ENCODE measurements around the gene ATP2C2.
"Not testable (repeated sequence)": the region's sequence is repeated elsewhere in the genome, so short reads cannot be mapped to it uniquely, and the experiment has no call there.

Gene ATP2C2, protein sequence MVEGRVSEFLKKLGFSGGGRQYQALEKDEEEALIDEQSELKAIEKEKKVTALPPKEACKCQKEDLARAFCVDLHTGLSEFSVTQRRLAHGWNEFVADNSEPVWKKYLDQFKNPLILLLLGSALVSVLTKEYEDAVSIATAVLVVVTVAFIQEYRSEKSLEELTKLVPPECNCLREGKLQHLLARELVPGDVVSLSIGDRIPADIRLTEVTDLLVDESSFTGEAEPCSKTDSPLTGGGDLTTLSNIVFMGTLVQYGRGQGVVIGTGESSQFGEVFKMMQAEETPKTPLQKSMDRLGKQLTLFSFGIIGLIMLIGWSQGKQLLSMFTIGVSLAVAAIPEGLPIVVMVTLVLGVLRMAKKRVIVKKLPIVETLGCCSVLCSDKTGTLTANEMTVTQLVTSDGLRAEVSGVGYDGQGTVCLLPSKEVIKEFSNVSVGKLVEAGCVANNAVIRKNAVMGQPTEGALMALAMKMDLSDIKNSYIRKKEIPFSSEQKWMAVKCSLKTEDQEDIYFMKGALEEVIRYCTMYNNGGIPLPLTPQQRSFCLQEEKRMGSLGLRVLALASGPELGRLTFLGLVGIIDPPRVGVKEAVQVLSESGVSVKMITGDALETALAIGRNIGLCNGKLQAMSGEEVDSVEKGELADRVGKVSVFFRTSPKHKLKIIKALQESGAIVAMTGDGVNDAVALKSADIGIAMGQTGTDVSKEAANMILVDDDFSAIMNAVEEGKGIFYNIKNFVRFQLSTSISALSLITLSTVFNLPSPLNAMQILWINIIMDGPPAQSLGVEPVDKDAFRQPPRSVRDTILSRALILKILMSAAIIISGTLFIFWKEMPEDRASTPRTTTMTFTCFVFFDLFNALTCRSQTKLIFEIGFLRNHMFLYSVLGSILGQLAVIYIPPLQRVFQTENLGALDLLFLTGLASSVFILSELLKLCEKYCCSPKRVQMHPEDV

DNA sequence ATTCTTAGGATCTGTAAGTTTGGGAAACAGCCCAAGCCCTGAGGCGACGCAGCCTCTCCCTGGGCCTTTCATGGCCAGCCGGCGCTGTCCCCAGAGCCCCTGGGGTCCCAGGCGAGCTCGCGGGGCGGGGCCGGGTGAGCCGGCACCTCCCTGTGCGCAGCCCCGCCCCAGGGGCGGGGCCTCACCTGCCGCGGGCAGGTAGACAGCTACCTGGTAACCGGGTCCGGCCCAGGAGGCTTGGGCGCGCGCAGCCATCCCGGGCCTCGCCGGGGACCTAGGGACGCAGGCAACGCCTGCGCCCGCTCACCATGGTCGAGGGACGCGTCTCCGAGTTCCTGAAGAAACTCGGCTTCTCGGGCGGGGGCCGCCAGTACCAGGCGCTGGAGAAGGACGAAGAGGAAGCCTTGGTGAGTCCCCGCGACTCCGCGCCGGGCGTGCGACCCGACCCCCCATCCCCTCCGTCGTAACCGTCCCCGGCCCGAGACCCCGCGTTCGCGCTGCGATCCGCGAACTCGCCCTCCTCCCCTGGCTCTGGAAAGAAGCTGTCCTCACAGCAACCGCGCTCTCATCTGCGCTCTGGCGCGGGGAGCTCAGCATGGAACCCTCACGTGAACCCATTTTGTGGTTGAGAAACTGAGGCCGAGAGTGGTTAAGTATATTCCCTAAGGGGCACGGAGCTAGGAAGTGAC, at the start of gene ATP2C2:
Gene ATP2C2 (plus strand): TSS at position 231 of the 689 bp plus-strand sequence. CDS start 78 bp downstream, at position 309.
- DNase-seq: no peak

DNA sequence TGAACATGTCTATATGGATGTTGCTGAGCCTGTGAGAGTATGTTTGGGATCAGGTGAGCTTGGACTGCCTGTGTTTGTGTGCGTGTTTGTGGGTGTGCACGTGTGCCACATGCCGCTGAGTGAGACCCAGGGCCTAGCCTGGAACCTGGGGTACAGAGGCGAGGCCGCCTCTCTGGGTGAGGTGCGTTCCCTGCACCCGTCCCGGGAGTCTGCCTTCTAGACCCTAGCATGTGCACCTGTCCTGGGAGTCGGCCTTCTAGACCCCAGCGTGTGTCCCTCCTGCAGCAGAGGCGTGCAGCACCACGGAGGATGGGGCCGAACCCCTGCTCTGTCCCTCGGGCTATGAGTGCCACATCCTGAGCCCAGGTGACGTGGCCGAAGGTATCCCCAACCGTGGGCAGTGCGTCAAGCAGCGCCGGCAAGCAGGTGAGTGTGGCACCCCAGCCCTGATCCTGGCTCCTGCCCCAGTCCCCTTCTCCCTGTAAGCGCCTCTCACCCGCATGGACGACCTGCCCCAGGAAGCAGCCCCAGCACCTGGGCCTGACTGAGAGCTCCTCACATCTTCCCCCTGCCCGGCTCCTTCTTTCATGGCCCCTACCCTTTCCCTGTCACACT, 49.1 kb upstream of the ATP2C2 start:
- no peak for DNase-seq

DNA sequence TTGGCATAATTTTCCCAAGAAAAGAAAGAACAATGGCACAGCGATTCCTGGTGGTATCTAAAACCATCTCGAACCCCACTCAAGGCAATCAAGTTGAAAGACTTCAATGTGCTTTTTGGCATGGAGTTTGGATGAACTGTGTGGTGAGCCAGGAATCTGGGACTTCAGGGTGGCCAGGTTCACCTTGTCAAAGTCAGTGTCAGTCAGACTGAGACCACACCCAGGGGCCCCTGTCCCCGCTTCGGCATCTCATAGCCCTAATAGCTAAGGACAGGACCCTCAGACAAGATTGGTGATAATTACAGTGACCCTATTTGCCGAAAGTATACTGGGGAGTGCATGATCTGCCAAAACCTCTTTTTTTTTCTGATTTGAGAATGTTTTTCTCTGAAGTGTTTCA, 47.8 kb upstream of the ATP2C2 start:
- DNase-seq: no peak

DNA sequence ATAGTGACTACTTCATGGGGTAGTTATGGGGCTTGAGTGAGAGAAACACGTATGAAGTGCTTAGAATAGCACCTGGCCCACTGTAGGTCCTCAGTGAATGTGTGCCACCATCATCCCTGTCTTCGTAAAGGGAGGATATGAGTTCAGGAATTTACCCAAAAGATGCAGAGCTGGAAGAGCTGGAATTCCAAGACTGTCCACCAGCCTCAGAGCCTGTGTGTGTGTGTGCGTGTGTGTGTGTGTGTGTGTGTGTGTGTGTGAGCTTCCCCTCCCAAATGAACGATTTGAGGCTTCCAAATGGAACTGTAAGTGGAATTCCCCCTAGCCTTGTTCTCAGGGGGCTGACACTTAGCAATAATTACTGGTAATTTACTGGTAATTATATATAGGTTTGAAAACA, 46.4 kb upstream of the ATP2C2 start:
- DNase-seq: no peak

DNA sequence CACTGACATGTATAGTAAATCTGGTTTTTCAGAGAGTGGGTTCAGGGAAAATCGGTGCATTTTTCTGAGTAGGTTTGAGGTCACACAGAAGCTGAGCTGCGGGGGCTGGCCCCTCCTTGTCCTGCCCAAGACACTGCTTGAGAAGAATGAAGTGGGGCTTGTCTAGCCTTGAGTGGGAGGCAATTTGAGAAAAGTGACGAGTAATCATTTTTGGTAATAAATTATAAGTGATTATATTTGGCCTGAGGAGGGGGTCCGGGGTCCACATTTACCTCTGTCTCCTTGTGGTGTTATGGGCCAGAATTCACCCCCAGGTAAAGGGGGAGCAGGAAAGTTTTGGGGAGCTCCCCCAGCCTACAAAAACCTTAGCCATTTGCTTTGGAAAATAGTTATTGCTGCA, 45.6 kb upstream of the ATP2C2 start:
- no peak for DNase-seq

DNA sequence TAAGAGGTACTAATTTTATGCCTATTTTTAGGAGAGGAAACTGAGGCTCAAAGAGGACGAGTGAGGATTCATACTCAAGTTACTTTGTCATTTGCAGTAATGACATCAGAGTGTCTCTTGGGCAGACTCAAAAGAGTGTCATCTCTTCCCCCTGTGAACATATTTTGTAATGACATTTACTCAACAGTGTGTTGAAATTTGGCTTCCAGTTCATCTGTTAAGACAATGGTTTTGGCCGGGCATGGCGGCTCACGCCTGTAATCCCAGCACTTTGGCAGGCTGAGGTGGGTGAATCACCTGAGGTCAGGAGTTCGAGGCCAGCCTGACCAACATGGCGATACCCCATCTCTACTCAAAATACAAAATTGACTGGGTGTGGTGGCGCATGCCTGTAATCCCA, 44.7 kb upstream of the ATP2C2 start:
- no peak for DNase-seq

DNA sequence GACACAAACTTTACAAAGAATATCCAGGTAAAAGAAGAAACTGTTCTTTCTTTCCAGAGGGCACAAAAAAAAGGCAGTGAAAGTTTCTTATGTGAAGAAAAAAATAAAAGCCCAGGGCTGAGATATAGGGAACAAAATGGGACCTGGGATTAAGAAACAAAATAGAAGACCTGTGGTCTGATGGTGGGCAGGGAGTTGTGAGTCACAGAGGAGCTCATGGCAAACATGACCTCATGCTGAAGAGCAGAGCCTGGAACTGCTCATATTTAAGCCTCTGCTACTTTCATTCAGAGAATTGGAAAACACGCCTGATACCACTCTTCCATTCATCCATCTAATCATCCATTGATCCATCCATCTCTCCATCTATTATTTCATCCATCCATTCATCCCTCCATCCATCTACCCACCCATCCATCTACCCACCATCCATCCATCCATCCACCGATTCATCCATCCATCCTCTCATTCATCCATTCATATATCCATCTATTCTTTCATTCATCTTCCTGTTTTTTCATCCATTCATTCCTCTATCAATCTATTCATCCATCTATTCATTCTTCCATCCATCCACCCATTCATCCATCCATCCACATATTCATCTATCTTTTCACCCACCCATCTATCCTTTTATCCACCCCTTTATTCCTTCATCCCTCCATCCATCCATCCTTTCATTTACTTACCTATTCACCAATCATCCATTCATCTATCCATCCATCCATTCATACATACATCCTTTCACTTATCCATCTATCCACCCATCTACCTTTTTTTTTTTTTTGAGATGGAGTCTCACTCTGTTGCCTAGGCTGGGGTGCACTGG, 43.7 kb upstream of the ATP2C2 start:
- no peak for DNase-seq

DNA sequence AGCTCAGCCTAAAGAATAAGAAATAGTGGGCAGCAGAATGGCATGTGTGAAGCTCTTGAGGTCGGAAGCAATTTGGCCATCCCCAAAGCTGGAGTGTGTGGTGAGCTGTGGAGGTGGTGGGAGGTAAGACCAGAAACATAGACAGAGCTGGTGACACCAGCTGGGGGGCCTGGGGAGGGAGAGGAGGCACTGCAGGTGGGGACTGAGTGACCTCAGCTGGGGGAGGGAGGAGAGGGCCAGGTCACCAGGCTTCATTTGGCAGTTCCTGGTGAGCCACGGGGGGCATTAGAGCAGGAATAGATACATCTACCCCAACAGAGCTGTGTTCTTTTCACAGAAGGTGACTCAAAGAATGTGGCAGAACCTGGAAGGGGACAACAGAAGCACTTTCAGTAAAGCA, 41.8 kb upstream of the ATP2C2 start:
- no peak for DNase-seq

DNA sequence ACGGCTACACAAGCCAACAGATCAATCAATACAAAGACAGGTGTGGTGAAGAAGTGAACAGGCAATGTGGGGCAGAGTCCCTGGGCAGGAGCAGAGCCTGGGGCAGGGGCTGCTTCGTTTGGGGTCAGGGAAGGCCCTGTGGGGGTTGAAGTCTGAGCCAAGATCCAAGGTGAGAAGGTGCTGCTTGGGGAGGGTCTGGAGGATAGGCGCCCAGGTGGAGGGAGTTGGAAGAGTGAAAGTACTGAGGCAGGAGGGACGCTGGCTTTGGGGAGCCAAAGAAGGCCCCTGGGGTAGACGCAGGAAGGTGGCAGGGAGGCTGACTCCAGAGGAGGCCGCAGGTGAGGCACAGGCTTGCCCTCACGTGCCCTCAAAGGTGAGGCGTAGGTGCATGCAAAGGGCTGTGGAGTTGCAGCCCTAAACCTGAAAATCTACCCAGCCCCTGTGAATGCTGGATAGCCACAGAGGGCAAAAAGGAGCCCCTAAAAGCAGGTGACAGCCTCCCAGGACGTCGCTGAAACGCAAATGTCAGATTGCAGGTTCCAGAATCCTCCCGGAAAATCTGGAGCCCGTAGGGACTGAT, 40.3 kb upstream of the ATP2C2 start:
- no peak for DNase-seq

DNA sequence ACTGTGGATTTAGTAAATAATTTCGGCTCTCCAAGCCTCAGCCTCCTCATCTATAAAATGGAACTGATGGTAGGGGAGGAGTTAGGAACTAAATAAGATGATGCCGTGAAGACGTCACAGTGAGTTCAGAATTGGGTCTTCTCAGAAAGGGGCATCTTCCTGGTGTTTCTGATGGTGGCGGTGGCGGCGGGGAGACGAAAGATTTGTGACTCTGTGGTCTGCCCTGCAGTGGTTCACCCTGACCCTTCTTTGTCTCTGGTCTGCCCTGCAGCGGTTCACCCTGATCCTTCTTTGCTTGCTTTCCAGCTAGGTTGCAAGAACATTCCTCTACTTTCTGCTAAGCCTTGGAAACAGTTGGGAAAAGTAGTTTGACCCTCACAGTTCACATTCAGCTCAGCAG, 39.3 kb upstream of the ATP2C2 start:
- DNase-seq: no peak

DNA sequence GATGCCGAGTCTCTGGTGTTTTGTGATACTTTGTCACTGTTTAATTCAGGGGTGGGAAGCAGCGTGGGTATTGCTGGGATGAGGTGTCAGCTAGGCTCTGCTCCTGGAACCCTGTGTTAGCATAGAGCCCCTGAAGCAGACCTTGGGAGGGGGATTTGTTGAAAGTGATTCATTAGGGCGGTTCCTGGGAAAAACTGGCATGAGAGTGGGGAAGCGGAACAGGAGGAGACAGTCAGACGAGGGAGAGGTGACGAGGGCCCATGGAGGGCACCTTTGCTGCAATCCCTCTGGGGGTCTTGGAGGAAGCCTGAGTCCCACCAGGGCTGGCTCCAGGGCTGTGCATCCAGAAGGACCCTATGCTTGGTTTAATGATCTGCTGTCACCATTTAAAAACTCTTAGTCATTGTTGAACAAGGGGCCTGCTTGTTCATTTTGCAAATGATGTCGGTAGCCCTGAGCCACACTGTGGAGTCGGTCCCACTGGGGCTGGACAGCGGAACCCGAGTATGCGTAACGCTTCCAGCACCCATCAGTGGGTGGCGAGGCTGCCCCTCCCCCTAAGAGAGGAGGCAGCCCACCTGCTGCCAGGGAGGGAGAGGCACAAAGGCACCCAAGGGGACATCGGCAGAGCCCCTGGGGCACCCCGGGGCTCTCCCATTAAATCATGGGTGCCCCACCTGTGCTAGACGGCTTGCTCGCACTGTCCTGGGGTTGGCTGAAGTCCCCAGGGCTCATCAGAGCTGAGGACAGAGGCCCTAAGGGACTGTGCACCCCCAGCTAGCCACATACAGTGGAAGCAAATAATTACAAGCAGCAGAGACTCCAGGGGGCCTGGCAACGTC, 38.3 kb upstream of the ATP2C2 start:
- no peak for DNase-seq

DNA sequence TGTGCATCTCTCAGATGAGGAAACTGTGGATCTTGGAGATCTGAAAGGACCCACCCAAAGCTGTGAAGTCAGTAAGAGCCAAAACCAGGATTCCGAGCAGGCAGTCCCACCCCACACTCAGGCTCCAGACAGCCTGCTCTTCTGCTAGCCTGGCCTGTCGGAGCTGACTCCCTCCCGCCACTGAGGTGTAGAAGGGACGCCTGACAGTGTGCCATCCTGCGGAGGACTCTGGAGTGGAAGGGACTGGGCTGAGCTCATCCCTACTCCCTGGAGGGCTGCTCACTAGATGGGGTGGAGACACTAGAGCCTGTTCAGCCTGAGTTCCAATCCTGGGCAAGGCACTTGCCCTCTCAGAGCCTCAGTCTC, 37.7 kb upstream of the ATP2C2 start:
- no peak for DNase-seq

DNA sequence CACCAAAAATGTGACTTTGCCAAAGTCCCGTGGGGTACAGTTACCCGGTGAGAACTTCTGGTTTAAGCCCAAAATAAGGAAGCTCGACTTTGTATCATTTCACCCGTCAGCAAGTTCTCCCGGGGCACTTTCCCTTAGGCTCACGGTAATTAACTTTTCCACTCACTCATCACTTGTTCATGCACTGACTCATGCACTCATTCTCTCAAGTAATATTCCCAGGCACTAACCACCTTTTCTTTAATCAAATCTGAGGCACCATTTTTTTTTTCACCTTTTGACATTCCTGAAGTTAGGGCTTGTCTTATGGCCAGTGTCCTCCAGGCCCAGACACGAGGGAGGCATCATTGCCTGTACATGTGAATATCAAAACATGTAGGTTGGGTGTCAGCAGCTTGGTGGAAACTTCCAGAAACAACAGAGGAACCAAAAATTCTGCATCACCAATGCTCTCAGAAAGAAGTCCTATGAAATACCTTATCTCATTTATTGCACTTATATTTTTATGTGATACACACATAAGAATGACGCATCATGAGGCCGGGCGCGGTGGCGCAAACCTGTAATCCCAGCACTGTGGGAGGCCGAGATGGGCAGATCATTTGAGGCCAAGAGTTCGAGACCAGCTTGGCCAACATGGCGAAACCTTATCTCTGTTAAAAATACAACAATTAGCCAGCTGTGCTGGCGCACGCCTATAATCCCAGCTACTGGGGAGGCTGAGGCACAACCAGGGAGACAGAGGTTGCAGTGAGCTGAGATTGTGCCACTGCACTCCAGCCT, 36.1 kb upstream of the ATP2C2 start:
- DNase-seq: no peak

DNA sequence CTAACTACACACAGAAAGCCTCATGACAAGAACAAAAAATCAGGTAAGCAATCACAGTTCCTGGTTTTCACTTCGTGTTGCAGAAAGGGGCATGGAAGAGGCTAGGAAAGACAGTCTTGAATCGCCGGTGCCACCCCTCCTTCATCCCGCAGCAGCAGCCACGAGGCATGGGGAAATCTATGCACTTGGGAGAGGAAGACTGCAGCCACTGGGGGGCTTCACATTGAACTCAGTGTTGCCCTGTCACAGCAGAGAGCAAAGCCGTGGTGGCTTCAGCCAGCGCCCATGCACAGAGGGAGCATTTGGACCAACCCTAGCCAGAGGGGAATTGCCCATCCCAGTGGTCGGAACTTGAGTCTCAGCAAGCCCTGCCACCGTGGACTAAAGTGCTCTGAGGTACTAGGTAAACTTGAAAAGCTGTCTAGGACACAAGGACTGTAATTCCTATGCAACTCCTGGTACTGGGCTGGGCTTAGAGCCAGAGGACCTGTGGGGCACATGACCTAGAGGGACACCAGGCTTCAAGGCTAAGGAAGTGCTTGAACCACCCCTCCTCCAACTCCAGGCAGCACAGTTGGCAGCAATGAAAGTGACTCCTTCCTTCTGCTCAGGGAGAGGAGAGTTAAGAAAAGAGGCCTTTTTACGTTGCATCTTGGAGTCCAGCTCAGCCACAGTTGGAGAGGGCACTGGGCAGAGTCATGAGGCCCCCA, 35.2 kb upstream of the ATP2C2 start:
- DNase-seq: no peak

DNA sequence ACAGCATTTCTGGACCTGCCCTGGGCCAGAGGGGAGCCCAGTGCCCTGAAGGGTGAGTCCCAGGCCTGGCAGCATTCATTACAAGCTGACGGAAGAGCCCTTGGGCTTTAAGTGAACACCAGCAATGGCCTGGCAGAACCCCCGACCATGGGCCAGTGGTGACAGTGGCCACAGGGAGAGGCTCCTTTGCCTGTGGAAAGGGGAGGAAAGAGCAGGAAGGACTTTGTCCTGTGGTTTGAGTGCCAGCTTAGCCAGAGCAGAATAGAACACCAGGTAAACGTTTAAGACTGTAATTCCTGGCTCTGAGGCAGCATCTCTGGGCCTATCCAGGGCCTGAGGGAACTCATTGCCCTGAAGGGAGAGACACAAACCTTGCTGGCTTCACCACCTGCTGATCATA, 34.3 kb upstream of the ATP2C2 start:
- DNase-seq: no peak

DNA sequence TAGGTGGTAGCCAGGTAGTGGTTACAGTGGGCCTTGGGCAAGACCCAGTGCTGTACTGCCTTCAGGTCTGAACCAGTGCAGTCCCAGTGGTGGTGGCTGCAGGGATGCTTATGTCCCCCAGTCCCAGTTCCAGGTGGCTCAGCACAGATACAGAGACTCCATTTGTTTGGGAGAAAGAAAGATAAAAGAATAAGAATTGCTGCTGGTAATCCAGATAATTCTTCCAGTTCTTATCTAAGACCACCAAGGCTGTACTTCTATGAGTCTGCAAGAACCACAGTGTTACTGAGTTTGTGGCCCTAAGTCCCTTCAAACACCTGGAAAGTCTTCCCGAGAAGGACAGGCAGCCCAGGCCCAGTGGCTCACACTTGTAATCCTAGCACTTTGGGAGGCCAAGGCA, 33.9 kb upstream of the ATP2C2 start:
- no peak for DNase-seq

DNA sequence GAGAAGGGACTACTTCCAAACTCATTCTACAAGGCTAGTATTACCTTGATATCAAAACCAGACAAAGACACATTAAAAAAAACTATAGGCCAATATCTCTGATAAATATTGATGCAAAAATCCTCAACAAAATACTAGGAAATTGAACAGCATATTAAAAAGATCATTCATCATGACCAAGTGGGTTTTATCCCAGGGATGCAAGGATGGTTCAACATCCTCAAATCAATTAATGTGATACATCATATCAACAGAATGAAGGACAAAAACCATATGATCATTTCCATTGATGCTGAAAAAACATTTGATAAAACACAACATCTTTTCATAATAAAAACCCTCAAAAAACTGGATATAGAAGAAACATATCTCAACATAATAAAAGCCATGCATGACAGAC, 31.1 kb upstream of the ATP2C2 start:
- not testable (repeated sequence) for DNase-seq

DNA sequence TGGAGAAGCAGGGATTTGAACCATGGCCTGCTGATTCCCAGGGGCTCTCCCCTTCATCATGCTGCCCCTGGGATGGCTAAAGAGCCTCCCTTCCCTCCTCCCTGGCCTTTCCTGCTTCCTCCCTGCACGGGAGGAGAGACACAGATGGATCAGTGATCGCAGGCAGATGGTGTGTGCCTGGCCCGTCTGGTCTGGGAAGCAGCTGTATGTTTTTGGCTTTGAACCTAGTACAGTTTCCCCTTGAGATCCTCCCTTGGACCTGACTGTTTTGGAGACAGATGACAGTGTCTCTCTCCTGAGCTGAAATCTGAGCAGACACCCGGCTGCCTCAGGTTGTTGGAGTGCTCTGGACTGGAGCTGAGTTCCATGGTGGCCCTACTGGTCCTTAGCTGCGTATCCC, 29.0 kb upstream of the ATP2C2 start:
- DNase-seq: no peak

DNA sequence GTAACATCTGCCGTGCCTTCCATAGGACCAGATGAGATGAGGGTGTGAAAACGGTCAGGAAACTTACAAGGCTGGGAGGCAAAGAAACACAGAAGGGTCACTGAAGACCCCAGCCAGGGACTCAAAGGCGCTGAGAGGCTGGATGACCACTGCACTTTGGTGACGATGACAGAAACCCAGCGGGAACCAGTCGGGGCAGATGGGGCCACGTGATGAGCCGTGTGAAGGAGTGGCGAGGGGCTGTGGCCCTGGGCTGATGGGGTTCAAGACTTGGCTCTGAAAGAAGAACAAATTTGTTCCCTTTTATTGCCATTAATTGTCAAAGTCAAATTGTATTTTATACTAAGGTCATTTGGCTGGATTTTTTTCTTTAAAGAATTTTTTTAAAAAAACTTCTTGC, 28.6 kb upstream of the ATP2C2 start:
- DNase-seq: no peak

Data from NCI-H1092 (cell line).